ENCODE data around the gene ADAM21.
"Not testable (repeated sequence)": the region's sequence is repeated elsewhere in the genome, so short reads cannot be mapped to it uniquely, and the experiment has no call there.

Gene ADAM21
- 0 to 0.24 reads per million in 2 donors for total RNA-seq

DNA sequence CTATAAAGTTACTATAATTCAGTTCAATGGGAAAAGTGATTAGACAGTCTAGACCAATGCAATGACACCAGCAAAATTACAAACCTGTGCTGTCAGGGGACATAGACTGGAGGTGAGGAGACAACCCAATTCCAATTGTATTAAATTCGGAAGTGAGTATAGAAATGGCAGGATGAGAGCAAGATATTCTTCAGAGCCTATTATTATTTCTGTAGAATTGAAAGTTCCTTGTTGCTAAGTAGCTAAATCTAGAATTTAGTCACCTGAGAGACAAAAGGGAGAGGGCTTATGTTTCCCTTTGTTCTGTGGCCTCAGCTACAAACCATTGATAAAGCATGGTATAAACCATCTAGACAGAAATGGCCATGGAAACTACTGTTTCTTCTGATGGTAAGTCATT, at the start of gene ADAM21:
Gene ADAM21, plus strand, starts transcription at position 301 of the 400 bp plus-strand sequence. CDS start 5,326 bp downstream, outside the sequence.
- DNase-seq: no peak

GRCh38 chr14:70403335-70403734, 48.6 kb upstream of the ADAM21 start:
- DNase-seq: not testable (repeated sequence)

GRCh38 chr14:70406216-70406615, 45.8 kb upstream of the ADAM21 start:
- not testable (repeated sequence) for DNase-seq

GRCh38 chr14:70407621-70408020, 44.4 kb upstream of the ADAM21 start:
- DNase-seq: no peak

DNA sequence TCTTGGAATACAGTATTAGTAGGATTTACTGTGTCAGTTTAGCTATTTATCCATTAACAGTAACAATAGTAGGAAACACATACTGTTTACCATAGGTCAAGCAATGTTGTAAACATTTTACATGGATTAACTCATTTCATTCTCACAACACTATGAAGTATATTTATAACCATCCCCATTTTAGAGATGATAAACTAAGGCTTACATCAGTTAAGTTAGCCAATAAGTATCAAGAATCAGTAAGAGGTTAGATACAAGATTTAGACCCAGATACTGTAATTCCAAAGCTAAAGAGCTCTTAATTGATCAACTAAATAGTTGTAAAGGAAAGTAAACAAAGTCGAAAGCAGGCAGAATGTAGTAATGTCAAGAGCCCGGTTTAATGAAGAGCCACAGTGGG, 36.2 kb upstream of the ADAM21 start:
- no peak for DNase-seq

GRCh38 chr14:70416338-70416724, 35.6 kb upstream of the ADAM21 start:
- no peak for DNase-seq

GRCh38 chr14:70416725-70417349, 35.1 kb upstream of the ADAM21 start, which contains the start of gene SYNJ2BP:
TSS of gene SYNJ2BP (minus strand) at chr14:70417090. CDS start at chr14:70416963, 127 bp downstream.
- peak; percentile 25 for DNase-seq

- not testable (repeated sequence) for DNase-seq
Observed at GRCh38 chr14:70419270-70419931, 32.6 kb upstream of the ADAM21 start.

- no peak for DNase-seq
Observed at GRCh38 chr14:70422538-70422937, 29.4 kb upstream of the ADAM21 start.

GRCh38 chr14:70425354-70425753, 26.6 kb upstream of the ADAM21 start:
- no peak for DNase-seq

GRCh38 chr14:70426555-70426954, 25.4 kb upstream of the ADAM21 start:
- not testable (repeated sequence) for DNase-seq

GRCh38 chr14:70436867-70437266, 15.1 kb upstream of the ADAM21 start:
- no peak for DNase-seq

- DNase-seq: no peak
Observed at GRCh38 chr14:70441641-70442040, 10.3 kb upstream of the ADAM21 start.

- DNase-seq: no peak
Observed at GRCh38 chr14:70442750-70443149, 9.2 kb upstream of the ADAM21 start.

- no peak for DNase-seq
Observed at GRCh38 chr14:70448633-70449340, 3.2 kb upstream of the ADAM21 start.

- no peak for DNase-seq
Observed at GRCh38 chr14:70454731-70455130, 2.8 kb downstream of the ADAM21 start.

GRCh38 chr14:70468731-70469130, 16.8 kb downstream of the ADAM21 start:
- no peak for DNase-seq

GRCh38 chr14:70470863-70471563, 19.0 kb downstream of the ADAM21 start:
- not testable (repeated sequence) for DNase-seq

- DNase-seq: no peak
Observed at GRCh38 chr14:70472253-70473159, 20.5 kb downstream of the ADAM21 start.

DNA sequence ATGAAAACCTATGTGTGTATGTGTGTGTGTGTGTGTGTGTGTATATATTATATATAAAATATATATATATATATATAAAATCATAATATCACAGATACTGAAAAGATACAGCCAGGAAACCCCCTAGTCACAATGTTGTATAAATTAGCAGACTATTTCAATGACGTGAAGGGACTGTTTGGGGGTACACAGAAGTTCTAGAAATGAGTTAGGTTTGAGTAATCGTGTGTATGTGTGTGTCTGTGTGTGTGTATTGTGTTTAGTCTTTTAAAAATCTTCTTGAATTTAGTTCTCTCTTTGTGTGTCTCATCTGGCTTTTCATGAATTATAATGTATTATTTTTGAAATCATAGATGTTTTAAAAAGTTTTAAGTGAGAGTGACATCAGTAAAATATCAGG, 21.9 kb downstream of the ADAM21 start:
- DNase-seq: no peak

- not testable (repeated sequence) for DNase-seq
Observed at GRCh38 chr14:70475459-70475858, 23.5 kb downstream of the ADAM21 start.

Data from T-helper 9 cell (primary cell).